NCI-H1417 treated with DMSO at 0.1 percent for 48 hours (cell line): ENCODE data around the gene RPL13.
"Not testable (repeated sequence)": the region's sequence is repeated elsewhere in the genome, so short reads cannot be mapped to it uniquely, and the experiment has no call there.

Source experiments
- DNase-seq: peaks from one replicate; lab custom pipeline; 2025; lab: John Stamatoyannopoulos, UW

Gene RPL13

GRCh38 chr16:89577055-89577759 lies 16.7 kb downstream of the RPL13 start:
- no peak for DNase-seq

- no peak for DNase-seq
These were observed 18.9 kb downstream of the RPL13 start for GRCh38 chr16:89579351-89579750.

GRCh38 chr16:89581045-89581695 lies 20.7 kb downstream of the RPL13 start:
- DNase-seq = no peak

- no peak for DNase-seq
These were observed 21.5 kb downstream of the RPL13 start for GRCh38 chr16:89581861-89582563.

- DNase-seq = no peak
These were observed 22.2 kb downstream of the RPL13 start for GRCh38 chr16:89582614-89583196.

DNA sequence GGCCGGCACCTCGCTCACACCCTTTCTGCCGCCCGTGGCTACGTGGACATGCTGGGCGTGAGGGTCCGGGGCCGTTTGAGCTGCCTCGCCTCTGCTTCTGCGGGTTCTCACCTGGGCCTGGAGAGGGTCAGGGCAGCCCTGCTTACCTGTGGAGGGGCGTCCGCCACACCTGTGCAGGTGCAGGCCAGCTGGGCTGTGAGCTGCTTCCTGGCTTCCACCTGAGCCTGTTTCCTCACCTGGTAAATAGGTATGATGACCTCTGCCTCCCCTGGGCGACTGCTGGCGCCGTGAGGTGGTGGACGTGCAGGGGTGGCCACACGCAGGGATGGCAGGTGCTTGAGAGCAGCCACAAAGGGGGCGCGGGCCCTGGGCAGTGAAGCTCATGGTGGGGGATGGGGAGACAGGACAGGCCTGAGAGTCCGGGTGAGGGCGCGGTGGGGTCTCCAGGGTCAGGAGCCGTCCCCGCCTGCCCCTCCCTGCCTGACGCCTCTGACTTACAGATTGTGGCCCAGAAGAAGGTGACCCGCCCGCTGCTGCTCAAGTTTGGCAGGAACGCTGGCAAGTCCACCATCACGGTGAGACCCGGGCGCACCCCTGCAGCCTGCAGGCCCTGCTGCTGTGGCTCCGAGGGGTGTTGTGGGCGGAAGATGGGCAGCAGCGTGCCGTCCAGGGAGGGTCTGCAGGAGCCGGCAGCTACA lies 22.9 kb downstream of the RPL13 start:
- no peak for DNase-seq

- DNase-seq = no peak
These were observed 23.6 kb downstream of the RPL13 start for GRCh38 chr16:89583895-89584644.

DNA sequence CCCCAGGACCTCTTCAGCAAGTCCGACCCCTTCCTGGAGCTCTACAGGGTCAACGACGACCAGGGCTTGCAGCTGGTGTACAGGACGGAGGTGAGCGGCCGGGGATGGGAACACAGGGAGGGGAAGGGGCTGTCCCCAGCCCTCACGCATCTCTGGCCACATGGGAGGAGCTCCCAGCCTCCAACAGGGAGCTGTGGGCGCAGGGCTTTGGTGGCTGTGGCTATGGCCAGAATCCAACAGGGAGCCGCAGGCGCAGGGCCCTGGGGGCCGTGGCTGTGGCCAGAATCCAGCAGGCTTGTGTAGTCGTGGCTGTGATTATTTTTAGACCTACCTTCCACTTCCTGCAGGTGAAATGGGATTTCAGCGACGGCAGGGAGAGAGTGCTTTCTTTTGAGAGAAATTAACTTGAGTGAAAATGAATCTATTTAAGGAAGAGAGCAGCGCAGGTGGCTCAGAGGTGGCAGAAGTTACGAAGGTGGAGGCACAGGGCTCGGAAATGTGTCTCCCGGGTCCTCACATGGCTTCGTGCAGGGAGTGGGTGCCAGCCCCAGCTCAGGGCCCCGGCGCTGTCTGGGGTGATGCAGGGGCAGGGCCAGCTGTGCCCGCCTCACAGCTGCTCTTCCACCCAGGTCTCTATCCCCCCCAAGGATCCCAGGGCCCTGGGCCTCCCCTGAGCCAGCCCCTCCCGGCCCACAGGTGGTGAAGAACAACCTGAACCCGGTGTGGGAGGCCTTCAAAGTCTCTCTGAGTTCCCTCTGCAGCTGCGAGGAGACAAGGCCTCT lies 24.5 kb downstream of the RPL13 start:
- no peak for DNase-seq

DNA sequence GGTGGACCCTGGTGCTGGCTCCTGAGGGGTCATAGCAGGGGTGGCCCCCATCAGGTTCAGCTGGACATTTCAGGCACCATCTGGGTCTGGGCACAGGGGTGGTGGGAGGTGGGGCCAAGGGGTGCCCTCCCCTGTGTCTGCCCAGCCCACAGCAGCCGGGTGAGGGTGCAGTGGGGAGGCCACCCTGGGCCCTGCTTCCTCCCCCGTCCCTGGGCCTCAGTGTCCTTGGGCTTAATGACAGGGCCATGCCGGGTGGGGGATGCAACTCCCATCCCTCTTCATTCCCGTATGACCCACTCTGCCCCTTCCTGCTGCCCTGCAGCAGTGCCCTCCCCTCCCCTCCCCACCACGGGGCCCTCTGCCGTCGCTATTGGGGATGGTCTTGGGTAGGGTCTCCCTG lies 25.7 kb downstream of the RPL13 start:
- no peak for DNase-seq

DNA sequence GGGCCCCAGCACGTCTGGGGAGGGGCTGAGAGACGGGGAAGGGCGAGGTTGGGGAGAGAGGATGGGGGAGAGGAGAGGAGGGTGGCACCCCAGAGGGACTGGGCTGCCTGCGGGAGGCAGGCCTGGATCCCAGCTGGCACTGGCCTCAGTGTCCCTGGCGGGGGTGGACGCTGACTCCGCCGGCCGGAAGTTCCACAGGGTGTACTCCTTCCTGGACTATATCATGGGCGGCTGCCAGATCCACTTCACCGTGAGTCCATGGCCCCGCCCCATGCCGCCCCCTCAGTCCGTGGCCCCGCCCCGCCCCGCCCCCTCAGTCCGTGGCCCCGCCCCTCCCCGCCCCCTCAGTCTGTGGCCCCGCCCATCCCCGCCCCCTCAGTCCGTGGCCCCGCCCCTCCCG lies 26.4 kb downstream of the RPL13 start:
- no peak for DNase-seq

- DNase-seq = not testable (repeated sequence)
These were observed 27.2 kb downstream of the RPL13 start for GRCh38 chr16:89587676-89588075.

DNA sequence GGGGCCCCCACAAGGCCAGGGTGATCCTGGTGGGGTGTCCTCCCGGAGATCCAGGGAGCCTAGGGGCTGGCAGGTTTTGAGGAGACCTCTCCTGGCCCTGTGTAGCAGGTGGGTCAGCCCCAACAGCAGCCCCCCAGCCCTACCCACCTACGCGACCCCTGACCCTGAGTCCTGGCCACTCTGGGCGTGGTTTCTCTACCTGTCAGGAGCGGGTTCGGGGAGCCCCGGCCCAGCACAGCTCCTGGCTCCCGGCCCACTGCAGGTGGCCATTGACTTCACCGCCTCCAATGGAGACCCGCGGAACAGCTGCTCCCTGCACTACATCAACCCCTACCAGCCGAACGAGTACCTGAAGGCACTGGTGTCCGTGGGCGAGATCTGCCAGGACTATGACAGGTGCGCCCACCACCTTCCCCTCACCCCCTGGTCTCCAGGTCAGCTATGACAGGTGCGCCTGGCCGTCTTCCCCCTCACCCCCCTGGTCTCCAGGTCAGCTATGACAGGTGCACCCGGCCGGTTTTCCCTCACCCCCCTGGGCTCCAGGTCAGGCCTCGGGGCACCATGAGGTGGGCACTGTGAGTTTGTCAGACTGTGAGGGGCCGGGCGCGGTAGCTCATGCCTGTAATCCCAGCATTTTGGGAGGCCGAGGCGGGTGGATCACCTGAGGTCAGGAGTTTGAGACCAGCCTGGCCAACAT lies 28.1 kb downstream of the RPL13 start:
- DNase-seq = no peak

DNA sequence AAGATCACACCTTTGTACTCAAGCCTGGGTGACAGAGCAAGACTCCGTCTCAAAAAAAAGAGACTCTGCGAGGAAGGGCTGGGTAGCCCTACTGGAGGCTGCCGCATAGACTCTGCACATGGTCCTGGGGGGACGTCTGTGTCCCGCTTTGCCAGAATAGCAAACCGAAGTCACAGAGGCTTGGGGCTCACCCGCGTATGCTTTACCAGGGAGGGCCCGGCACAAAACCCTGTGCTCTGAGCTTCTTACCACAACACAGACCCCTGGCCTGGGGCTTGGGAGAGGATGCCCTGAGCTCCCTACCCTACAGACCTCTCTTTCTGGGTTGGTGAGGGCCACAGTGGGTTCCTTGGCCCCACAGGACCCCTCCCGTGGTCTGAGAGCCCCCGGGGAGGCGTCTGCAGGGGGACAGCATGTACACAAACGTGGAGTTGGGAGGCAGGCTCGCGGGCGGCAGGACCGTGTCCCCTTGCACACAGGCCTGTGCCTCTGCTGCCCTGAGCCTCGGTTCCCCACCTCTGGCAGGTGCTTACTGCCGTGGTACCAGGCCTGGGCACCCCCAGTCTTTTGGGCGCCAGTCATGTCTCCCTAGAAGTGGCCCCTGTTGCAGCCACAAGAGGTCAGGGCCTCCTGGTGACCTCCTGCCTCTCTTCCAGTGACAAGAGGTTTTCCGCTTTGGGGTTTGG lies 28.9 kb downstream of the RPL13 start:
- no peak for DNase-seq

DNA sequence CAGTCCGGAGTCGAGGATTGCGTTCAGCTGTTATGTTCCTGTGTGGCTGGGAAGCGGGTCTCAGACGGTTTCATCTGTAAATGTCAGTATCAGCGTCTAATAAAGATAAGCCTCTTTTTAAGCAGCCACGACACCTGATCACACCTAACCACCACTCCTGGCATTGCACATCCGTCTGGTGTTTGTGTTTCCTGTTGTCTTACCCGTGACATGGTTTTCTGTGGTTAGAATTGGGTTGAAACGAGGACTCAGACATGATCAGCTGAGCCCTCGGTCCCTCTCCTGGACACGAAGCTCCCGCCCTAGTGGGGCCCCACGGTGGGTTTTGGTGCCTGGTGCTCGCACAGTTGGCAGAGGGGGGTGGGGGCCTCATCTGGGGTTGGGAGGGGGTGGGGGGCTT lies 33.4 kb downstream of the RPL13 start:
- DNase-seq = no peak

- DNase-seq = no peak
These were observed 35.0 kb downstream of the RPL13 start for GRCh38 chr16:89595330-89596060.

- no peak for DNase-seq
These were observed 35.7 kb downstream of the RPL13 start for GRCh38 chr16:89596061-89596689.

GRCh38 chr16:89596957-89597649 lies 36.6 kb downstream of the RPL13 start:
- DNase-seq = no peak

DNA sequence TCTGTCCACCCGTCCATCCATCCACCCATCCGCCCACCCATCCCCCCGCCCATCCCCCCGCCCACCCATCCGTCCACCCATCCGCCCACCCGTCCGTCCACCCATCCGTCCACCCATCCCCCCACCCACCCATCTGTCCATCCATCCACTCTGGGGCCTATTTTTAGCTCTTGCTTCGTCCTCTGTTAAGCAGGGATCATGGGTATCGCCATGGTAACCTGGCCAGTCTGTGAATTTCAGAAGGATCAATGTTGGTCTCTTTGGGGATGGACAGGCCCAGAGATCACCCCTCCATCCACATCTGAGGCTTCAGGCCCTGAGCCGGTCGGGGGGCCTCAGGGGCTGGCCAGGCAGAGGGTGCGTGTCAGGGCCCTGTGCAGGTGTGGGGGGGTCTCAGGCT lies 37.7 kb downstream of the RPL13 start:
- no peak for DNase-seq
